OCI-LY7 (cell line): Measurements from ENCODE around the gene ZBBX. TPM values are rescaled to one million over a fixed set of nuclear protein-coding genes. Genes with fewer than 3 reads are reported as not detected.

ENCODE experiments used
- BruUV-seq: library from RNA; stranded (reverse); fragments of 400-500 nt; replicated peaks from 2 replicates; lab custom pipeline; 2021; lab: Mats Ljungman, UMichigan
- CTCF ChIA-PET: fragments of 300-600 bp; sonication (Branson Sonifier 250); formaldehyde crosslinking; loops from one replicate; lab custom pipeline; 2022; ENCODE audit warnings: antibody characterized with exemption; ENCODE audit not compliant: unreplicated experiment; lab: Charles Lee
- POLR2A ChIA-PET: fragments of 300-600 bp; sonication (Branson Sonifier 250); formaldehyde crosslinking; loops from one replicate; lab custom pipeline; 2022; ENCODE audit warnings: antibody characterized with exemption; lab: Charles Lee
- DNase-seq: peaks from one replicate; pipeline ENCODE4 v3.0.0-alpha.2; 2015; ENCODE audit warnings: low spot score
- H2AFZ ChIP-seq: fragments of 200-600 bp; sonication (generic), shearing (Covaris generic); 2 replicates; pipeline ENCODE4 v1.6.1; 2014; ENCODE audit warnings: mild to moderate bottlenecking, antibody characterized with exemption, low read length, moderate library complexity
- H3K27ac ChIP-seq: fragments of 200-600 bp; sonication (generic); 2 replicates; pipeline ENCODE4 v1.5.1; 2014; ENCODE audit warnings: mixed run types, low read depth, mild to moderate bottlenecking, moderate library complexity, low read length, inconsistent platforms; ENCODE audit not compliant: poor library complexity, severe bottlenecking
- H3K36me3 ChIP-seq: fragments of 200-600 bp; sonication (generic); 2 replicates; pipeline ENCODE4 v1.6.1; 2014; ENCODE audit warnings: mild to moderate bottlenecking, antibody characterized with exemption, low read length, moderate library complexity, mixed read lengths; ENCODE audit not compliant: insufficient read depth
- H3K4me1 ChIP-seq: fragments of 200-600 bp; sonication (generic); 2 replicates; pipeline ENCODE4 v1.5.1; 2014; ENCODE audit warnings: mild to moderate bottlenecking, low read length; ENCODE audit not compliant: insufficient read depth, poor library complexity, severe bottlenecking
- H3K4me2 ChIP-seq: fragments of 200-600 bp; sonication (generic); 2 replicates; pipeline ENCODE4 v1.6.1; 2014; ENCODE audit warnings: mild to moderate bottlenecking, low read length
- H3K4me3 ChIP-seq: fragments of 200-600 bp; sonication (generic); 2 replicates; pipeline ENCODE4 v1.5.1; 2014; ENCODE audit warnings: mild to moderate bottlenecking, low read depth, low read length; ENCODE audit not compliant: poor library complexity, severe bottlenecking
- H3K79me2 ChIP-seq: fragments of 200-600 bp; sonication (generic); 2 replicates; pipeline ENCODE4 v1.6.1; 2016; ENCODE audit warnings: low read depth, mild to moderate bottlenecking, low read length, moderate library complexity, mixed read lengths; ENCODE audit not compliant: insufficient read depth
- H3K9me2 ChIP-seq: fragments of 200-600 bp; sonication (generic); 2 replicates; pipeline ENCODE4 v1.6.1; 2016; ENCODE audit warnings: mild to moderate bottlenecking, low read length, mixed read lengths; ENCODE audit not compliant: insufficient read depth
- H3K9me3 ChIP-seq: fragments of 200-600 bp; sonication (generic); 2 replicates; pipeline ENCODE4 v1.6.1; 2014; ENCODE audit warnings: mild to moderate bottlenecking, mixed run types, low read length, mixed read lengths
- H4K20me1 ChIP-seq: fragments of 200-600 bp; sonication (generic); 2 replicates; pipeline ENCODE4 v1.6.1; 2014; ENCODE audit warnings: mild to moderate bottlenecking, antibody characterized with exemption, low read length, moderate library complexity, mixed read lengths; ENCODE audit not compliant: insufficient read depth
- EZH2phosphoT487 ChIP-seq: fragments of 200-600 bp; sonication (generic); IDR thresholded peaks from 2 replicates; pipeline ENCODE4 v1.6.1; 2018; ENCODE audit warnings: low read depth, borderline replicate concordance, mild to moderate bottlenecking, mixed run types, antibody characterized with exemption, low read length, moderate library complexity, mixed read lengths
- intact Hi-C: fragments of 100-400 bp; cut with micrococcal nuclease; formaldehyde crosslinking; loops from one replicate; pipeline ENCODE4 v1.10.0; 2022; ENCODE audit not compliant: unreplicated experiment
- total RNA-seq, 2 experiments: library from RNA; depleted of rRNA in 1 of 2; stranded (reverse); fragments of >200 nt in 1 of 2; shearing (Covaris generic) in 1 of 2; gene quantifications; 2 replicates each; pipeline ENCODE4 v1.2.3, GENCODE V29; 2014 to 2022
- TF ChIP-seq, protein P1 (sequence below): fragments of 200-600 bp; sonication (generic); conservative IDR thresholded peaks from 2 replicates; pipeline ENCODE4 v1.5.1; 2014; ENCODE audit warnings: mild to moderate bottlenecking, antibody characterized with exemption, low read length, moderate library complexity, mixed read lengths

The ZBBX gene
- total RNA-seq, 2 experiments from 2014 or later = not detected

DNA sequence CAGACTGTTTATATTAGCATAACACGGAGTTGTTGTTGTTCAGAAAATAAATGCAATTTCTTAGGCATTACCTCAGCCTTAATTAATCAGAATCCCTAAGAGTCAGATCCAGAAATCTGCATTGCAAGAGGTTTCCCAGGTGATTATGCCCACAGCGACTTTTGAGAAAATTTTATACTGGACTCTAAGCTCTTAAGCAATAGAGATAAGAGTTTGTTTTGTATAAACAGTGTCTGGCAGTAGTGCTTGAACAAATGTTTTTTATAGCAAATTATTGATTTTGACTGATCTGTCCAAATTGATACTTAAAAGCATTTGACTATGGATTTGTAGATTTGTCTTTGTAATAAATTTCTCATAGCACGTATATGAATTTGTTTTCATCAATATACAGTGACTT lies 92.8 kb downstream of the ZBBX start:
- no TSS peak for BruUV-seq
- no peak for DNase-seq
- intact Hi-C loops = no loop called here
- Histone ChIP-seq H3K36me3 (no peaks in the 10 kb centered on the region), H2AFZ (no peak overlapping the region), H3K4me2 (no peak overlapping the region), H3K79me2 (no peaks in the 10 kb centered on the region), H3K9me2 (no peaks in the 10 kb centered on the region), H3K9me3 (no peaks in the 10 kb centered on the region), H3K4me1 (no peaks in the 10 kb centered on the region), H4K20me1 (no peaks in the 10 kb centered on the region), H3K4me3 (no peak overlapping the region), H3K27ac (no peak overlapping the region)
- CTCF ChIA-PET = no interaction called here
- TF ChIP-seq EZH2phosphoT487 = no peak
- TF ChIP-seq, protein P1, sequence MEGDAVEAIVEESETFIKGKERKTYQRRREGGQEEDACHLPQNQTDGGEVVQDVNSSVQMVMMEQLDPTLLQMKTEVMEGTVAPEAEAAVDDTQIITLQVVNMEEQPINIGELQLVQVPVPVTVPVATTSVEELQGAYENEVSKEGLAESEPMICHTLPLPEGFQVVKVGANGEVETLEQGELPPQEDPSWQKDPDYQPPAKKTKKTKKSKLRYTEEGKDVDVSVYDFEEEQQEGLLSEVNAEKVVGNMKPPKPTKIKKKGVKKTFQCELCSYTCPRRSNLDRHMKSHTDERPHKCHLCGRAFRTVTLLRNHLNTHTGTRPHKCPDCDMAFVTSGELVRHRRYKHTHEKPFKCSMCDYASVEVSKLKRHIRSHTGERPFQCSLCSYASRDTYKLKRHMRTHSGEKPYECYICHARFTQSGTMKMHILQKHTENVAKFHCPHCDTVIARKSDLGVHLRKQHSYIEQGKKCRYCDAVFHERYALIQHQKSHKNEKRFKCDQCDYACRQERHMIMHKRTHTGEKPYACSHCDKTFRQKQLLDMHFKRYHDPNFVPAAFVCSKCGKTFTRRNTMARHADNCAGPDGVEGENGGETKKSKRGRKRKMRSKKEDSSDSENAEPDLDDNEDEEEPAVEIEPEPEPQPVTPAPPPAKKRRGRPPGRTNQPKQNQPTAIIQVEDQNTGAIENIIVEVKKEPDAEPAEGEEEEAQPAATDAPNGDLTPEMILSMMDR = no peak
- POLR2A ChIA-PET = no interaction called here

DNA sequence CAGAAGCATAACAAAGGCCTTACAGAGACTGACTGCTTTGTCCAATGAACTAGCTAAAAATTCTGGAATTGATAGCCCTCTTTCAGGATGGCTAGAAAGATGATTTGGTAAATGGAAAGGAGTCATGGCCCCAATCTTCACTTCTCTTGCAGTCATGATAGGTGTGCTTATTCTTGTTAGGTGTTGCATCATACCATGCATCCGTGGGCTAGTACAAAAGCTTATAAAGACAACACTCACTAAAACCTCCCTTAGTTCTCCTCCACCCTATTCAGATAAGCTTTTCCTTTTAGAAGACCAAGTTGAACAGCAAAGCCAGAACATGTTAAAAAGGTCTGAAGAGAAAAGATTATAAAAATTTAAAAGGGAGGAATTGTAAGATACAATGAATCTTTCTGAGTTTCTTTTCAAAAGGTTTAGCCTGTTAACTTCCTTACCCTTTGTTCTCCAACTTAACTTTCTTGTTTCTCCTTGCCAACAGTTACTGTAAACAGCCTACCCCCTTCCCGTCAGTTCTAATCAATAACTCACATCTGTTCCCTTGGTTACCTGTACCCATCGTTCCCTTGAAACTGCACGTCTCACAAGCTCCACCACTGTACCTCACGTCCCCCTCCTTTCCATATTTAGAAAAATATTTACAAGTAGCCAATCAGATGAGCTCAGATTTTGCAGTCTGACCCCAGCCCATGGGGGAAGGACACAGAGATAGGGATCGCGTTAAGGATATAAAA lies 105.8 kb downstream of the ZBBX start:
- DNase-seq = no peak
- no peak overlapping the region for H3K27ac ChIP-seq
- CTCF ChIA-PET = no interaction called here
- intact Hi-C loops = no loop called here
- no peak overlapping the region for H3K4me3 ChIP-seq
- H3K79me2 ChIP-seq = no peaks in the 10 kb centered on the region
- no peaks in the 10 kb centered on the region for H3K36me3 ChIP-seq
- no peaks in the 10 kb centered on the region for H3K4me1 ChIP-seq
- no peak for TF ChIP-seq EZH2phosphoT487
- TF ChIP-seq, protein P1 = no peak
- H3K9me2 ChIP-seq = no peaks in the 10 kb centered on the region
- H4K20me1 ChIP-seq = no peaks in the 10 kb centered on the region
- H3K9me3 ChIP-seq = no peaks in the 10 kb centered on the region
- no peak overlapping the region for H2AFZ ChIP-seq
- POLR2A ChIA-PET = interaction anchor here (1.3 kb wide), 1 partner anchor 14 kb away, joined by 3 read pairs; no protein-coding TSS in a partner anchor
- BruUV-seq = no TSS peak
- no peak overlapping the region for H3K4me2 ChIP-seq

DNA sequence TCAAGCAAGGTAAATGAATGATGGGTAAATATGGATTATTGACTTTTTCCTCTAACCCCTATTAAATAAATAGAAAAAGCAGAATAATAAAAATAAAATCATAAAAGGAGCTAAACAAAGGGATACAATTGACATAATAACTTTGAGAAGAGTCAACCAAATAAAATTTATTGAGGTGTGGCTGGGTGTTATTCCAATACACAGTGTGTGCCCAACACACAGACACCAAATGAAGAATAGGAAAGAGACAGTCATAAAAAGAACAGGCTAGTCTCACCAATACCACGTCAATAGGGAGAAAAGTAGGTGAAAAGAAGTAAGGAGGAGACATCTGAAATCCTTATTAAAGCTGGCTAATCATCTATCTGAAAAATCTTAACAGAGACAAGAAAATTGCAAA lies 127.1 kb downstream of the ZBBX start:
- H2AFZ ChIP-seq = no peak overlapping the region
- H3K4me3 ChIP-seq = no peak overlapping the region
- no peaks in the 10 kb centered on the region for H3K9me3 ChIP-seq
- DNase-seq = no peak
- no peaks in the 10 kb centered on the region for H3K36me3 ChIP-seq
- BruUV-seq = no TSS peak
- H3K79me2 ChIP-seq = no peaks in the 10 kb centered on the region
- no peaks in the 10 kb centered on the region for H3K4me1 ChIP-seq
- intact Hi-C loops = no loop called here
- ChIA-PET CTCF (no interaction called here), POLR2A (interaction anchor here (0.6 to 1.3 kb wide), 3 partner anchors 11 to 161 kb away, joined by 3 read pairs; no protein-coding TSS in a partner anchor)
- H3K9me2 ChIP-seq = no peaks in the 10 kb centered on the region
- no peak overlapping the region for H3K27ac ChIP-seq
- no peak for TF ChIP-seq EZH2phosphoT487
- TF ChIP-seq, protein P1 = no peak
- no peaks in the 10 kb centered on the region for H4K20me1 ChIP-seq
- no peak overlapping the region for H3K4me2 ChIP-seq
